Measurements from ENCODE around the gene NADSYN1. TPM values are rescaled to one million over a fixed set of nuclear protein-coding genes. Genes with fewer than 3 reads are reported as not detected.
"Not testable (repeated sequence)": the region's sequence is repeated elsewhere in the genome, so short reads cannot be mapped to it uniquely, and the experiment has no call there.

Gene NADSYN1
- total and polyA plus RNA-seq, 2 donors (not counting 1 experiment from before 2014, with no cell fraction given), result 22.0 to 81.7 TPM

- H2AFZ ChIP-seq (ENCODE audit: low read length), result no peak overlapping the region
These were observed 85.6 kb downstream of the NADSYN1 start for GRCh38 chr11:71538666-71538990.

GRCh38 chr11:71539017-71539416, 86.0 kb downstream of the NADSYN1 start:
- no peaks in the 10 kb centered on the region for H3K36me3 ChIP-seq (ENCODE audit: control insufficient read depth, insufficient read depth, low read length)
- TF ChIP-seq CTCF (conservative IDR thresholded peaks at IDR 0.05 in 1 of 2, IDR thresholded peaks at IDR 0.05 in 1 of 2; ENCODE audit: low read depth in 1 of 2, low read length in 2 of 2), result no peak
- TF ChIP-seq EZH2 (IDR thresholded peaks at IDR 0.05; ENCODE audit: low read length, missing control alignments), result no peak
- H3K4me2 ChIP-seq (ENCODE audit: extremely low read depth, insufficient read depth, low read length), result no peak overlapping the region
- no peaks in the 10 kb centered on the region for H3K9me3 ChIP-seq (ENCODE audit: control insufficient read depth, insufficient read depth, low read depth, low read length)
- no peak overlapping the region for H2AFZ ChIP-seq (ENCODE audit: low read length)
- no peak for DNase-seq (ENCODE audit: low read depth in 2 of 2)
- H3K79me2 ChIP-seq (ENCODE audit: control insufficient read depth, insufficient read depth, low read length), result no peaks in the 10 kb centered on the region
- H4K20me1 ChIP-seq (ENCODE audit: control insufficient read depth, extremely low read depth, insufficient read depth, low read length), result no peaks in the 10 kb centered on the region
- H3K9ac ChIP-seq (ENCODE audit: insufficient read depth, low read length), result no peak overlapping the region
- peaks cover 3% of the 10 kb centered on the region for H3K27me3 ChIP-seq (ENCODE audit: control insufficient read depth, insufficient read depth, low read length)
- H3K4me3 ChIP-seq (replicated peaks in 1 of 4; ENCODE audit: control extremely low read depth in 1 of 4, insufficient read depth in 1 of 4, low read depth in 3 of 4, low read length in 4 of 4), result no peak overlapping the region
- no peak overlapping the region for H3K27ac ChIP-seq (ENCODE audit: insufficient read depth, low read length)
- no peaks in the 10 kb centered on the region for H3K4me1 ChIP-seq (ENCODE audit: control insufficient read depth, extremely low read depth, insufficient read depth, low read length)

More at GRCh38 chr11:71538666-71538990, 85.6 kb downstream of the NADSYN1 start:
- Histone ChIP-seq H3K9ac (ENCODE audit: insufficient read depth, low read length) (no peak overlapping the region), H3K27me3 (ENCODE audit: control insufficient read depth, insufficient read depth, low read length) (peaks cover 3% of the 10 kb centered on the region), H3K4me2 (ENCODE audit: extremely low read depth, insufficient read depth, low read length) (no peak overlapping the region), H3K27ac (ENCODE audit: insufficient read depth, low read length) (no peak overlapping the region), H3K79me2 (ENCODE audit: control insufficient read depth, insufficient read depth, low read length) (no peaks in the 10 kb centered on the region), H3K4me3 (replicated peaks in 1 of 4; ENCODE audit: control extremely low read depth in 1 of 4, insufficient read depth in 1 of 4, low read depth in 3 of 4, low read length in 4 of 4) (no peak overlapping the region), H3K9me3 (ENCODE audit: control insufficient read depth, insufficient read depth, low read depth, low read length) (no peaks in the 10 kb centered on the region), H3K4me1 (ENCODE audit: control insufficient read depth, extremely low read depth, insufficient read depth, low read length) (no peaks in the 10 kb centered on the region), H4K20me1 (ENCODE audit: control insufficient read depth, extremely low read depth, insufficient read depth, low read length) (no peaks in the 10 kb centered on the region), H3K36me3 (ENCODE audit: control insufficient read depth, insufficient read depth, low read length) (no peaks in the 10 kb centered on the region)
- no peak for TF ChIP-seq CTCF (conservative IDR thresholded peaks at IDR 0.05 in 1 of 2, IDR thresholded peaks at IDR 0.05 in 1 of 2; ENCODE audit: low read depth in 1 of 2, low read length in 2 of 2)
- TF ChIP-seq EZH2 (IDR thresholded peaks at IDR 0.05; ENCODE audit: low read length, missing control alignments), result no peak
- DNase-seq (ENCODE audit: low read depth in 2 of 2), result no peak

GRCh38 chr11:71539971-71540370, 87.0 kb downstream of the NADSYN1 start:
- H2AFZ ChIP-seq (ENCODE audit: low read length); H3K4me3 ChIP-seq (replicated peaks in 1 of 4; ENCODE audit: control extremely low read depth in 1 of 4, insufficient read depth in 1 of 4, low read depth in 3 of 4, low read length in 4 of 4); H3K36me3 ChIP-seq (ENCODE audit: control insufficient read depth, insufficient read depth, low read length); H3K9ac ChIP-seq (ENCODE audit: insufficient read depth, low read length); DNase-seq (ENCODE audit: low read depth in 2 of 2); H3K9me3 ChIP-seq (ENCODE audit: control insufficient read depth, insufficient read depth, low read depth, low read length); H4K20me1 ChIP-seq (ENCODE audit: control insufficient read depth, extremely low read depth, insufficient read depth, low read length); H3K4me1 ChIP-seq (ENCODE audit: control insufficient read depth, extremely low read depth, insufficient read depth, low read length); H3K4me2 ChIP-seq (ENCODE audit: extremely low read depth, insufficient read depth, low read length); H3K27ac ChIP-seq (ENCODE audit: insufficient read depth, low read length); H3K27me3 ChIP-seq (ENCODE audit: control insufficient read depth, insufficient read depth, low read length); H3K79me2 ChIP-seq (ENCODE audit: control insufficient read depth, insufficient read depth, low read length): not testable (repeated sequence)

GRCh38 chr11:71540521-71541304, 87.7 kb downstream of the NADSYN1 start:
- not testable (repeated sequence) for H3K4me3 ChIP-seq (replicated peaks in 1 of 4; ENCODE audit: control extremely low read depth in 1 of 4, insufficient read depth in 1 of 4, low read depth in 3 of 4, low read length in 4 of 4); H3K4me1 ChIP-seq (ENCODE audit: control insufficient read depth, extremely low read depth, insufficient read depth, low read length); H3K9me3 ChIP-seq (ENCODE audit: control insufficient read depth, insufficient read depth, low read depth, low read length); H3K27ac ChIP-seq (ENCODE audit: insufficient read depth, low read length); H4K20me1 ChIP-seq (ENCODE audit: control insufficient read depth, extremely low read depth, insufficient read depth, low read length); DNase-seq (ENCODE audit: low read depth in 2 of 2); H3K36me3 ChIP-seq (ENCODE audit: control insufficient read depth, insufficient read depth, low read length); H3K9ac ChIP-seq (ENCODE audit: insufficient read depth, low read length); H3K79me2 ChIP-seq (ENCODE audit: control insufficient read depth, insufficient read depth, low read length); H2AFZ ChIP-seq (ENCODE audit: low read length); H3K4me2 ChIP-seq (ENCODE audit: extremely low read depth, insufficient read depth, low read length); H3K27me3 ChIP-seq (ENCODE audit: control insufficient read depth, insufficient read depth, low read length)

Data from fibroblast of lung (primary cell).